BLaER1 (cell line): Measurements from ENCODE around the gene FAM151B.
A peak's percentile ranks its signal among the peaks of the same experiment; 100 is the strongest.
"Not testable (repeated sequence)": the region's sequence is repeated elsewhere in the genome, so short reads cannot be mapped to it uniquely, and the experiment has no call there.

Experiments
- H3K27ac ChIP-seq: shearing (Covaris generic); formaldehyde crosslinking; 2 replicates; pipeline ENCODE4 v1.8.1; 2022
- H3K27me3 ChIP-seq: shearing (Covaris generic); formaldehyde crosslinking; 2 replicates; pipeline ENCODE4 v1.8.1; 2022
- H3K36me3 ChIP-seq: shearing (Covaris generic); formaldehyde crosslinking; 2 replicates; pipeline ENCODE4 v1.8.1; 2022
- H3K4me1 ChIP-seq: shearing (Covaris generic); formaldehyde crosslinking; 2 replicates; pipeline ENCODE4 v1.8.1; 2022
- H3K4me2 ChIP-seq: shearing (Covaris generic); formaldehyde crosslinking; 2 replicates; pipeline ENCODE4 v1.8.1; 2022
- H3K4me3 ChIP-seq: shearing (Covaris generic); formaldehyde crosslinking; 2 replicates; pipeline ENCODE4 v1.8.1; 2022
- H3K9ac ChIP-seq: shearing (Covaris generic); formaldehyde crosslinking; 2 replicates; pipeline ENCODE4 v1.8.1; 2022
- H3K9me3 ChIP-seq: shearing (Covaris generic); formaldehyde crosslinking; 2 replicates; pipeline ENCODE4 v1.8.1; 2022
- H4K20me1 ChIP-seq: shearing (Covaris generic); formaldehyde crosslinking; 2 replicates; pipeline ENCODE4 v1.8.1; 2022
- Cebpa-rat ChIP-seq: shearing (Covaris generic); IDR thresholded peaks from 2 replicates; pipeline ENCODE4 v1.8.1; 2022

Gene FAM151B

DNA sequence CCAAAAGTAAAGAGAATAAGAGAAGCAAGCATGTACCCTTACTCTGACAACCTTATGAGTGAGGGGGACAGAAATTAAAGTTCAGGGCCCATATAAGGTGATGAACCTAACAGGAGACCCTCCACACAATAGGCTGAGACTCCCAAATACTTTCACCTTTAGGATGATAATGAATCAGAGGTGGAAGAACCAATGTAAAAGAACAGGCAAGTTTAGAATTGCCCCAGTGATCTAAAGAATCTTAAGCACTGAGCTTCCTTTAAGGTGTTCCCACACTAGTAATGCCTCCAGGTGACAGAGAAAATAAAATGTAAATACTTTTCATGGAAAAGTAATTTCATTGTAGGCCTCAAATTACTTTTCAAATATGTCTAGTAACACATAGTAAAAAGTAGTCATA, 8.2 kb upstream of the FAM151B start:
- Histone ChIP-seq H3K4me1 (peaks cover 9% of the 10 kb centered on the region; the same call in 1 of the 2 replicates), H3K4me3 (no peak overlapping the region), H4K20me1 (no peaks in the 10 kb centered on the region), H3K36me3 (peaks cover 32% of the 10 kb centered on the region), H3K9me3 (peaks cover 42% of the 10 kb centered on the region), H3K4me2 (no peak overlapping the region), H3K27ac (no peak overlapping the region), H3K9ac (no peak overlapping the region), H3K27me3 (no peaks in the 10 kb centered on the region)
- no peak for TF ChIP-seq Cebpa-rat

DNA sequence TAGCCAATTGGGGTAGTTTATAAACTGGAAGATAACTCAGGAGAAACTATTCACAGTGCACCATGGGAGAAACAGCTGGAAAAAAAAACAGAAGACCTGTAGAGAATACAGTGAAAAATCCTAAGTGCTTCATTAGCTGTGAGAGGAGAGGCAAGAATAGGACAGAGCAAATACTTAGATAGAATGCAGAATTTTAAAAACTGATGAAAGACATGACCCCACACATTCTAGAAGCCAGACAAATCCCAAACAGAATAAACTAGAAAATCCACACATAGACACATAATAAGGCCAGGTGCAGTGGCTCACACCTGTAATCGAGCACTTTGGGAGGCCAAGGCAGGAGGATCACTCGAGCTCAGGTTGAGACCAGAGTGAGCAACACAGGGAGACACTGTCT, 7.5 kb upstream of the FAM151B start:
- no peak overlapping the region for H3K27ac ChIP-seq
- H3K36me3 ChIP-seq, result peaks cover 26% of the 10 kb centered on the region
- H3K4me1 ChIP-seq, result peaks cover 9% of the 10 kb centered on the region; the same call in 1 of the 2 replicates
- no peak overlapping the region for H3K4me3 ChIP-seq
- no peak overlapping the region for H3K9ac ChIP-seq
- TF ChIP-seq Cebpa-rat, result no peak
- no peaks in the 10 kb centered on the region for H3K27me3 ChIP-seq
- H4K20me1 ChIP-seq, result no peaks in the 10 kb centered on the region
- peaks cover 43% of the 10 kb centered on the region for H3K9me3 ChIP-seq
- no peak overlapping the region for H3K4me2 ChIP-seq

DNA sequence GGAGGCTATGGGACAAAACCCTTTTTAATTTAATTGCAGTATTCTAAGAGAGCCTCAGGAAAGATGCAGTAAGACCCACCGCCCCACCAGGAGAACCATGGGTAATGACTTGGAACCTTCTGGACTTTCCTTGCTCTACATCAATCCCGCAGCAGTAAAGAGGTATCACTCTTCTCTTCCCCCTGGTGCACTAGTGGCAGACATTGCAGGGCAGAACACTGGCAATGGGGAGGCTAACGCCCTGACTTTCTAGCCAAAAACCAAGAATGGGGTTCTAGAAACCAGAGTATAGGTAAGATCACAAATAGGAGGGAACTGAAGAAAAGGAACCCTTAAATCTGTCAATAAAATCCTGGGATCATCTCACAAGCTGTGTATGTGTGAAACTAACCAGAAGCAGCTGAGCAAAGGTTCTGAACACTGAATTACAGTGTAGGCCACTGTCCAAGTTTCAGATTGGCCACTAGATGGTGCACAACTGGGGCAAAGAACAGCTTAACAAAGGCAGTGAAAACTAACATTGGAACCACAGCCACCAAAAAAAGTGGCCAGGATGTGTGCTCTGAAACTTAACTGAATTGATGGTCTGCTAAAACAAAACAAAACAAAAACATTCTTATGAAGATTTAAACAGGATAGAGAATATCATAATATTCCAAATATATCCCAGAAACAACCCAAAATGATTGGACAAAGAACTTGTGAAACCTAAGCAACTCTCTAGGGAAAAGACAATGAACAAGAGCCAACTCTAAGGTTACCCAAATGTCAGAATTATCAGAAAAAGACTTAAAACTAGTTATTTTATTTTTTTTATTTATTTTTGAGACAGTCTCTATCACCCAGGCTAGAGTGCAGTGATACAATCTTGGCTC, 6.6 kb upstream of the FAM151B start:
- no peak for TF ChIP-seq Cebpa-rat
- H3K27ac ChIP-seq, result no peak overlapping the region
- no peaks in the 10 kb centered on the region for H4K20me1 ChIP-seq
- H3K27me3 ChIP-seq, result no peaks in the 10 kb centered on the region
- H3K4me1 ChIP-seq, result peaks cover 9% of the 10 kb centered on the region; the same call in 1 of the 2 replicates
- H3K36me3 ChIP-seq, result peaks cover 18% of the 10 kb centered on the region
- H3K9ac ChIP-seq, result no peak overlapping the region
- H3K4me2 ChIP-seq, result no peak overlapping the region
- H3K9me3 ChIP-seq, result peaks cover 43% of the 10 kb centered on the region
- no peak overlapping the region for H3K4me3 ChIP-seq

DNA sequence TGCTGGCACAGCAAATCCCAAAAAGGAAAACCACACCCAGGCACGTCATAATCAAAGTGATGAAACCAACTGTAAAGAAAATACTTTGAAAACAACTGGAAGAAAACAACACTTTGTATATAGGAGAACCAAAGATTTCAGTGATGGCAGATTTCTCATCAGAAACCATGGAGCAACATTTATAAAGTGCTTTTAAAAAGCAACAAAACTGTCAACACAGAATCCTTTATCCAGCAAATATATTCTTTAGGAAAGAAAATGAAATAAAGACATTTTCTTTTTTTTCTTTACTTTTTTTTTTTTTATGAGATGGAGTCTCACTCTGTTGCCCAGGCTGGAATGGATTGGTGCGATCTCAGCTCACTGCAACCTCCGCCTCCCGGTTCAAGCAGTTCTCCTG, 5.3 kb upstream of the FAM151B start:
- Histone ChIP-seq H4K20me1 (no peaks in the 10 kb centered on the region), H3K4me3 (peak overlapping the region; percentile 12; the same call in 1 of the 2 replicates), H3K4me2 (no peak overlapping the region), H3K9ac (no peak overlapping the region), H3K9me3 (peaks cover 43% of the 10 kb centered on the region), H3K36me3 (peaks cover 17% of the 10 kb centered on the region), H3K27me3 (no peaks in the 10 kb centered on the region), H3K4me1 (peaks cover 16% of the 10 kb centered on the region), H3K27ac (no peak overlapping the region)
- TF ChIP-seq Cebpa-rat, result no peak

DNA sequence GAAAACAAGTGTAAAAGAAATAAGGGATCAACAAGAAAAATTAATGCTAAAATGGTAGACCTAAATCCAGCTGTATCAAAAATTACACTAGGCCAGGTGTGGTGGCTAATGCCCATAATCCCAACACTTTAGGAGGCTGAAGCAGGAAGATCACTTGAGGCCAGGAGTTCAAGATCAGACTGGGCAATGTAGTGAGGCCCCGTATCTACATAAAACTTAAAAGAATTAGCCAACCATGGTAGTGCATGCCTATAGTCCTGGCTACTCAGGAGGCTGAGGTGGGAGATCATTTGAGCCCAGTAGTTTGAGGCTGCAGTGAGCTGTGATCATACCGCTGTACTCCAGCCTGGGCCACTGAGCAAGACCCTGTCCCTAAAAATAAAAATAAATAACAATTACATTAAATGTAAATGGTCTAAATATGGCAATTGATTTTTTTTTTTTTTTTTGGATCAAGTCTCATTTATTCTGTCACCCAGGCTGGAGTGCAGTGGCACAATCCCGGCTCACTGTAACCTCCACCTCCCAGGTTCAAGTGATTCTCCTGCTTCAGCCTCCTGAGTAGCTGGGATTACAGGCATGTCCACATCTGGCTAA, 4.2 kb upstream of the FAM151B start:
- Histone ChIP-seq H3K4me1 (peaks cover 22% of the 10 kb centered on the region), H3K27me3 (no peaks in the 10 kb centered on the region), H3K4me2 (no peak overlapping the region), H4K20me1 (no peaks in the 10 kb centered on the region), H3K27ac (no peak overlapping the region), H3K9ac (no peak overlapping the region), H3K36me3 (peaks cover 17% of the 10 kb centered on the region), H3K4me3 (no peak overlapping the region), H3K9me3 (peaks cover 43% of the 10 kb centered on the region)
- TF ChIP-seq Cebpa-rat, result no peak

DNA sequence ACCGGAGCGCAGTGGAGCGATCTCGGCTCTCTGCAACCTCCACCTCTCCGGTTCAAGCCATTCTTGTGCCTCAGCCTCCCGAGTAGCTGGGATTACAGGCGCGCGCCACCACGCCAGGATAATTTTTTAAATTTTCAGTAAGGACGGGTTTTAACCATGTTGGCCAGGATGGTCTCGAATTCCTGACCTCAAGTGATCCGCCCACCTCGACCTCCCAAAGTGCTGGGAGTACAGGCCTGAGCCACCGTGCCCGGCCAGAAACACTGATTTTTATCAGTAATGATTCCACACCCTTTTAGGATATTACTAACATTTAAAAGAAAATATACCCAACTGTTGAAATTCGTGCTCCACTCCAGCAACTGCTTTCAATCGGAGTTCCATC, 464 bp upstream of the FAM151B start:
- Histone ChIP-seq H3K9ac (peak overlapping the region; percentile 68; the same call in 1 of the 2 replicates), H3K27ac (no peak overlapping the region)
- TF ChIP-seq Cebpa-rat, result no peak

DNA sequence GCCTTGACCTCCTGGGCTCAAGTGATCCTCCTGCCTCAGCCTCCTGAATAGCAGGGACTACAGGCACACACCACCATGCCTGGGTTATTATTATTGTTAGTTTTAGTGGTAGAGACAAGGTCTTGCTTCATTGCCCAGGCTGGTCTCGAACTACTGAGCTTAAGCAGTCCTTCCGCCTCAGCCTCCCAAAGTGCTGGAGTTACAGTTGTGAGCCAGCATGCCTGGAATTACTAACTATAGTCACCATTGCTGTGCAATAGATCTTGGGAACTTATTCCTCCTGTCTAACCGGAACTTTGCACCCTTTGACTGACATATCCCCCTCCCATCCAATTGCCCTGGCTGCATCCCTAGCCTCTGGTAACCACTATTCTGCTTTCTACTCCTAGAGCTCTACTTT, 3.4 kb downstream of the FAM151B start:
- peaks cover 15% of the 10 kb centered on the region for H3K4me1 ChIP-seq
- no peak for TF ChIP-seq Cebpa-rat
- H4K20me1 ChIP-seq, result no peaks in the 10 kb centered on the region
- H3K36me3 ChIP-seq, result no peaks in the 10 kb centered on the region
- no peak overlapping the region for H3K4me3 ChIP-seq
- H3K9me3 ChIP-seq, result no peaks in the 10 kb centered on the region
- no peak overlapping the region for H3K4me2 ChIP-seq
- H3K9ac ChIP-seq, result no peak overlapping the region
- no peak overlapping the region for H3K27ac ChIP-seq
- H3K27me3 ChIP-seq, result no peaks in the 10 kb centered on the region

More for the DNA sequence above, 464 bp upstream of the FAM151B start:
- Histone ChIP-seq H3K36me3 (0 out of 2 replicates have a peak, but pooled peaks cover 3% of the 10 kb centered on the region), H4K20me1 (no peaks in the 10 kb centered on the region), H3K27me3 (no peaks in the 10 kb centered on the region), H3K9me3 (peaks cover 24% of the 10 kb centered on the region), H3K4me3 (peak overlapping the region; percentile 72), H3K4me1 (peaks cover 15% of the 10 kb centered on the region), H3K4me2 (peak overlapping the region; percentile 88)

DNA sequence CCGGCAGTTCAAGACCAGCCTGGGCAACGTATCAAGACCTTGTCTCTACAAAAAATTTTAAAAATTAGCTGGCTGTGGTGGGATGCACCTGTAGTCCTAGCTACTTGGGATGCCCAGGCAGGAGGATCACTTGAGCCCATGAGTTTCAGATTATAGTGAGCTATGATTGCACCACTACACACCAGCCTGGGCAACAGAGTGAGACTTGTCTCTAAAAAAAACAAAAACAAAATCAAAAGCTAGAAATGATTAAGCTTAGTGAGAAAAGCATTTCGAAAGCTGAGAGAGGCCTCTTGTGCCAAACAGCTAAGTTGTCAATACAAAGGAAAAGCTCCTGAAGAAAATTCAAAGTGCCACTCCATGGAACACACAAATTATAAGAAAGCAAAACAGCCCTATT, 4.8 kb downstream of the FAM151B start:
- no peaks in the 10 kb centered on the region for H3K27me3 ChIP-seq
- no peaks in the 10 kb centered on the region for H3K9me3 ChIP-seq
- peaks cover 6% of the 10 kb centered on the region; the same call in 1 of the 2 replicates for H3K4me1 ChIP-seq
- no peak overlapping the region for H3K4me2 ChIP-seq
- H3K4me3 ChIP-seq, result no peak overlapping the region
- no peaks in the 10 kb centered on the region for H3K36me3 ChIP-seq
- no peak overlapping the region for H3K9ac ChIP-seq
- TF ChIP-seq Cebpa-rat, result no peak
- no peak overlapping the region for H3K27ac ChIP-seq
- no peaks in the 10 kb centered on the region for H4K20me1 ChIP-seq

DNA sequence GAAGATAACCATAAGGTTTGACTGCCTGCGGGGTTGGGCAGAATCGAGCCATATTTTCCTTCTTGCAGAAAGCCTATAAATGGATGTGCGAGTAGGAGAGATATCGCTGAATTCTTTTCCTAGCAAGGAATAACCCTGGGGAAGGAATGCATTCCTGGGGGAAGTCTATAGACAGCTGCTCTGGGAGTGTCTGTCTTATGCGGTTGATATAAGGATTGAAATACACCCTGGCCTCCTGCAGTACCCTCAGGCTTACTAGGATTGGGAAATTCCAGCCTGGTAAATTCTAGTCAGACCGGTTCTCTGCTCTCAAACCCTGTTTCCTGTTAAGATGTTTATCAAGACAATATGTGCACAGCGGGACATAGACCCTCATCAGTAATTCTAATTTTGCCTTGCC, 5.5 kb downstream of the FAM151B start:
- H4K20me1 ChIP-seq, H3K4me3 ChIP-seq, H3K36me3 ChIP-seq, H3K4me2 ChIP-seq, H3K9ac ChIP-seq, H3K9me3 ChIP-seq, H3K27ac ChIP-seq, H3K27me3 ChIP-seq, H3K4me1 ChIP-seq: not testable (repeated sequence)

DNA sequence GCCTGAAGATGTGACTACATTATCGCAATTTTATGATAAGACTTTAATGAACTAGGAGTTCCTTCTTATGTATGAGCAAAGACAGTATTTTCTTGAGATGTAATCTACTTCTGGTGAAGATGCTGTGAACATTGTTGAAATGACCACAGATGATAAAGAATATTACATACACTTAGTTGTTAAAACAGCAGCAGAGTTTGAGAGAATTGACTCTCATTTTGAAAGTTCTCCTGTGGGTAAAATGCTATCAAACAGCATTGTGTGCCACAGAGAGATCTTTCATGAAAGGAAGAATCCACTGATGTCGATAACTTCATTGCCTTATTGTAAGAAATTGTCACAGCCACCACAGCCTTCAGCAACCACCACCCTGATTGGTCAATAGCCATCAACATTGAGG, 8.0 kb downstream of the FAM151B start:
- no peaks in the 10 kb centered on the region for H3K36me3 ChIP-seq

More for the DNA sequence above, 8.0 kb downstream of the FAM151B start:
- Histone ChIP-seq H3K4me1 (no peaks in the 10 kb centered on the region), H3K9me3 (no peaks in the 10 kb centered on the region), H3K4me2 (no peak overlapping the region), H3K9ac (no peak overlapping the region), H4K20me1 (no peaks in the 10 kb centered on the region), H3K27ac (no peak overlapping the region), H3K4me3 (no peak overlapping the region), H3K27me3 (no peaks in the 10 kb centered on the region)
- no peak for TF ChIP-seq Cebpa-rat
